ENCODE measurements around the gene STN1. TPM values are rescaled to one million over a fixed set of nuclear protein-coding genes. Genes with fewer than 3 reads are reported as not detected.
A peak's percentile ranks its signal among the peaks of the same experiment; 100 is the strongest.

Gene STN1
- polyA plus RNA-seq, 4 donors = 11.2 to 18.1 (median 14.9) TPM

DNA sequence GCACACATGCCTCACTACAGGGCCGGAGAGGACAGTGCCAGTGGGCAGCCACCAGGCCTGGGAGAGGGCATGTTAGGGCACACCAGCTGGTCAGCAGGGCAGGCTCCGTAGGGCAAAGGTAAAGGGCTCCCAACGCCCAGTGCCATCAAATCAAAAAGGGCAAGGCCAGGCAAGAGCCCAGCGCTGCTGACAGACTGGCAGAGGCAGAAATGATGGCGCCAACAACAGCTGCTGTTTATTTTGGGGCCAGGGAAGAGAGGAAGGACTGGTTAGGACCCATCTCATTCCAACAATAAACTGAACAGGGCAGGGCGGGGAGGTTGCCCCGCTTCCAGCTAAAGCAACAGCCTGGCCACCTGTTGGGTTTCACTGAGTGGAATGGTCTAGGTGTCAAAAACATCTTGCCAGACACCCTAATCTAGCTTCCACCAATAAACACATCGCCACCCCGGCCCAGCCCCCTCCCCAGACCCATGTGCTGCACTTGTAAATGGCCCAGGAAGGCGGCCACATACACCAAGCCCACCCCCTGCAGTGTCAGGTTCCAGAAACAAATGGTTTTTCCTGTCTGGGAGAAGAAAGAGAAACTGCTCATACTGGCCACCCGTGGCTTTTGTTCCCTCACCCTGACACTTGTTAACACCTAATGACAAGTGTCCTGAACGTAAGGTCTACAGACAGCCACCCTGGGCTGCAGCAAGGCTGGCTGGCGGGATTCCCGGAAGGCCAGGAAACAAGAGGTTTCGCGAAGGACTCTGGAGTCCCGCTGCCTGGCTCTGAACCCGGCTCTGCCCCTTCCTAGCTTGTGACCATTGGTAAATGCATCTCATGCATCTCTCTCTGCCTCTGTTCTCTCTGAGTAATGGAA lies 77.9 kb downstream of the STN1 start:
- Histone ChIP-seq H3K27ac (ENCODE audit: low read depth in 1 of 3, low read length in 2 of 3) (peak overlapping the region in 2 of 3 donors; percentile 19 to 36), H3K27me3 (ENCODE audit: control insufficient read depth in 3 of 3, insufficient read depth in 3 of 3, low read length in 3 of 3) (no peaks in the 10 kb centered on the region), H3K9me3 (ENCODE audit: control insufficient read depth in 2 of 2, insufficient read depth in 1 of 2, low read depth in 1 of 2, low read length in 1 of 2) (no peaks in the 10 kb centered on the region), H3K36me3 (ENCODE audit: control insufficient read depth in 3 of 3, insufficient read depth in 2 of 3, low read depth in 1 of 3, low read length in 3 of 3) (peaks cover 0 to 22% (median 0%) of the 10 kb centered on the region in 3 donors), H3K4me1 (ENCODE audit: control insufficient read depth in 3 of 3, insufficient read depth in 2 of 3, low read depth in 1 of 3, low read length in 2 of 3) (peaks cover 2 to 69% (median 14%) of the 10 kb centered on the region in 3 donors), H3K4me3 (ENCODE audit: low read depth in 1 of 3, low read length in 3 of 3) (no peak overlapping the region)
- DNase-seq = peak in 1 of 2 donors; percentile 26
- no peak for FAIRE-seq
- 61 to 68% (median 62%) methylated on average over 18 of the region's 18 CpGs for WGBS, 3 donors

DNA sequence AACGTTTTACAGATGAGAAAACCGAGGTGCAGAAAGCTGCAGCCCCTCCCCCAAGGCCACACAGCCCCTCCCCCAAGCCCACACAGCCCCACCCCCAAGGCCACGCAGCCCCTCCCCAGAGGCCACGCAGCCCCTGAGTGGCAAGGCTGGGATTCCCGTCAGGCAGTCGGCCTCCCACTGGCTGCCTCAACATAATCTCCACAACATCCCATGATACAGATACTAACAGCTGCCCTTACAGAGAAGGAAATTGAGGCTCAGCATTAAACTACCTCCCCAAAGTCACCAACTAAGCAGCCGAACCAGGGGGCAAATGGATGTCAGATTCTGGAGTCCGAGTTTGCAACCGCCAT lies 78.5 kb downstream of the STN1 start:
- 73 to 81% (median 79%) methylated on average over 9 of the region's 9 CpGs for WGBS, 3 donors
- FAIRE-seq = no peak
- H3K9me3 ChIP-seq (ENCODE audit: control insufficient read depth in 2 of 2, insufficient read depth in 1 of 2, low read depth in 1 of 2, low read length in 1 of 2) = no peaks in the 10 kb centered on the region
- no peak overlapping the region for H3K4me3 ChIP-seq (ENCODE audit: low read depth in 1 of 3, low read length in 3 of 3)
- DNase-seq = no peak
- peaks cover 0 to 21% (median 0%) of the 10 kb centered on the region in 3 donors for H3K36me3 ChIP-seq (ENCODE audit: control insufficient read depth in 3 of 3, insufficient read depth in 2 of 3, low read depth in 1 of 3, low read length in 3 of 3)
- H3K4me1 ChIP-seq (ENCODE audit: control insufficient read depth in 3 of 3, insufficient read depth in 2 of 3, low read depth in 1 of 3, low read length in 2 of 3) = peaks cover 2 to 75% (median 14%) of the 10 kb centered on the region in 3 donors
- peak overlapping the region in 2 of 3 donors; percentile 19 to 36 for H3K27ac ChIP-seq (ENCODE audit: low read depth in 1 of 3, low read length in 2 of 3)
- H3K27me3 ChIP-seq (ENCODE audit: control insufficient read depth in 3 of 3, insufficient read depth in 3 of 3, low read length in 3 of 3) = no peaks in the 10 kb centered on the region

DNA sequence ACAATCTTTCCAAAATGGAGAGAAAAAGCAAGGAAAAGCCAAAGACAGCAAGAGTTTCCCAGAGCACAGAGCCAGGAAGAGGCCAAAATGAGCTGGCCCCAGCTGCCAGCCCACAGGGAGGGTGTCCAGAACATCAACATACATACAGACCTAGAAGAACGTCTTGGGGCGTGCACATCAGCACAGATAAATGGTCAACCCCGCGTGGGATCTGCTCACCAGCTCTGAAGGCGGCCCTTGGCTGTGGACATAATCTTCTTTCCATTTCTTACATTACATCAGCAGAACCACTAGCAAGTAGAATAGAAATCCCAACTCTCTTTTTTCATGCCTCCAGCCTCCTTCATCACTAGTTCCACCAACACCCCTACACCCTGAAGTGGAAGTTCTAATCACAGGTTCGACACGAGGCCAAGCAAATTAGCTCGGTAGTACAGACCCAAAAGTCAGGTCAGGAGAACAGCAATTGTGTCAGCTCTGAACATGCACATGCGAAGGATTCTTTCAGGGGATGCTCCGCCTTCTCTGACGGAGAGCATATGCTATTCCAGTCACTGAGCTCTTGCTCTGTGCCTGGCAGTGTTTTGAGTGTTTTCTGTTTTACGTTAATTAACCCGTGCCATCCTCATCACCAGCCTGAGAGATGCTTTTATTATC lies 79.0 kb downstream of the STN1 start:
- Histone ChIP-seq H3K36me3 (ENCODE audit: control insufficient read depth in 3 of 3, insufficient read depth in 2 of 3, low read depth in 1 of 3, low read length in 3 of 3) (peaks cover 0 to 17% (median 0%) of the 10 kb centered on the region in 3 donors), H3K27ac (ENCODE audit: low read depth in 1 of 3, low read length in 2 of 3) (peak overlapping the region in 2 of 3 donors; percentile 10 to 51), H3K9me3 (ENCODE audit: control insufficient read depth in 2 of 2, insufficient read depth in 1 of 2, low read depth in 1 of 2, low read length in 1 of 2) (no peaks in the 10 kb centered on the region), H3K4me3 (ENCODE audit: low read depth in 1 of 3, low read length in 3 of 3) (no peak overlapping the region), H3K4me1 (ENCODE audit: control insufficient read depth in 3 of 3, insufficient read depth in 2 of 3, low read depth in 1 of 3, low read length in 2 of 3) (peaks cover 2 to 75% (median 16%) of the 10 kb centered on the region in 3 donors), H3K27me3 (ENCODE audit: control insufficient read depth in 3 of 3, insufficient read depth in 3 of 3, low read length in 3 of 3) (no peaks in the 10 kb centered on the region)
- FAIRE-seq = no peak
- no peak for DNase-seq
- WGBS, 3 donors = 70 to 90% (median 84%) methylated on average over 13 of the region's 13 CpGs

DNA sequence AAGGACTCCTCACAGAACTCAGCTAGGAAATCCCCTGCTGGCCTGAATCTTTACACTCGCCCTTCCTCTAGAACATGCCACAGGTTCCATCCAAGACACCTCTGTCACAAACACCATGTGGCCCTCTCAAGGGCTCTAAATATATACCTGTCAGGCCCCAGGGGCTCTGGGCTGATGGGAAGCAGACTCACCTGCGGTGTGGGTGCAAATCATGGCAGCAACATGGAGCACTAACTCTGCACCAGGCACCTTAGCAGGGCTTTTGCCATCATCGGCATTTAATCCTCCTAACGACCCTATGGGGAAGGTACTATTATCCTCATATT lies 80.0 kb downstream of the STN1 start:
- Histone ChIP-seq H3K27ac (ENCODE audit: low read depth in 1 of 3, low read length in 2 of 3) (peak overlapping the region in 1 of 3 donors; percentile 68), H3K4me3 (ENCODE audit: low read depth in 1 of 3, low read length in 3 of 3) (no peak overlapping the region), H3K36me3 (ENCODE audit: control insufficient read depth in 3 of 3, insufficient read depth in 2 of 3, low read depth in 1 of 3, low read length in 3 of 3) (peaks cover 0 to 17% (median 0%) of the 10 kb centered on the region in 3 donors), H3K4me1 (ENCODE audit: control insufficient read depth in 3 of 3, insufficient read depth in 2 of 3, low read depth in 1 of 3, low read length in 2 of 3) (peaks cover 2 to 78% (median 22%) of the 10 kb centered on the region in 3 donors), H3K9me3 (ENCODE audit: control insufficient read depth in 2 of 2, insufficient read depth in 1 of 2, low read depth in 1 of 2, low read length in 1 of 2) (no peaks in the 10 kb centered on the region), H3K27me3 (ENCODE audit: control insufficient read depth in 3 of 3, insufficient read depth in 3 of 3, low read length in 3 of 3) (no peaks in the 10 kb centered on the region)
- FAIRE-seq (no peak), DNase-seq (no peak)
- 77 to 78% (median 78%) methylated on average over 4 of the region's 4 CpGs for WGBS, 3 donors

DNA sequence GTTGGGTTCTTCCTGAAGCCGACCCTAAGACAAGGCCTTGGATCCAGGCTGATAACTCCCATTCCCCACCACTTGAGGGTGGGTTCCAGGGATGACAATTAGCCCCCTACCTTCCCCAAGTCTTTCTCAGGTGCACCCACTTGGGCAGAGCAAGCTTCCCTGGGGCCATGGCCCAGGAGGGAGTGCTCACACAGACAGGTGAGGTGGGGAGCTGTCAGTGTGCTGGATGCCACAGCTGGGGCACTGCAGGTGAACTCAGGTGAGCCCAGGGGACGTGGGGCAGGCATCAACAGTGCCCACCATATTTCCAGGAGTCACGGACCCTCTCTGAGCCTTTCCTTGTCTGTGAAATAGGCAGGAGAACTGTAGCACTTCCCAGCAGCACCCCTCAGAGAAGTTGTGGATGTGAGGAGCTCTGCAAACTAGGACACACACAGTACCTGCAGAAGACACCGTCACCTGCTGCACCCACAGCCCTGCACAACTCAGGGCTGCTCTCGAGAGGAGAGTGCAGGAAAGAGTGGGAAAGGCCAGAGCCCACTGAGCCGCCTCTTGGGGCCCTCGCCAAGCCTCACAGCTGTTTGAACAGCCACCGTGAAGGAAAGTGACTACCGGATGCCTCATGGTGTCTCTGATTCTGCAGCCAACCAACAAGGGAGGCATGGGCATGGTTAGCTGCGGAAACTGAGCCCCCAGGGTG lies 80.5 kb downstream of the STN1 start:
- no peaks in the 10 kb centered on the region for H3K9me3 ChIP-seq (ENCODE audit: control insufficient read depth in 2 of 2, insufficient read depth in 1 of 2, low read depth in 1 of 2, low read length in 1 of 2)
- 63 to 73% (median 66%) methylated on average over 10 of the region's 10 CpGs for WGBS, 3 donors
- H3K36me3 ChIP-seq (ENCODE audit: control insufficient read depth in 3 of 3, insufficient read depth in 2 of 3, low read depth in 1 of 3, low read length in 3 of 3) = peaks cover 0 to 17% (median 0%) of the 10 kb centered on the region in 3 donors
- no peak for FAIRE-seq
- peak overlapping the region in 1 of 3 donors; percentile 68 for H3K27ac ChIP-seq (ENCODE audit: low read depth in 1 of 3, low read length in 2 of 3)
- H3K4me3 ChIP-seq (ENCODE audit: low read depth in 1 of 3, low read length in 3 of 3) = no peak overlapping the region
- peaks cover 2 to 78% (median 22%) of the 10 kb centered on the region in 3 donors for H3K4me1 ChIP-seq (ENCODE audit: control insufficient read depth in 3 of 3, insufficient read depth in 2 of 3, low read depth in 1 of 3, low read length in 2 of 3)
- H3K27me3 ChIP-seq (ENCODE audit: control insufficient read depth in 3 of 3, insufficient read depth in 3 of 3, low read length in 3 of 3) = no peaks in the 10 kb centered on the region
- DNase-seq = no peak

DNA sequence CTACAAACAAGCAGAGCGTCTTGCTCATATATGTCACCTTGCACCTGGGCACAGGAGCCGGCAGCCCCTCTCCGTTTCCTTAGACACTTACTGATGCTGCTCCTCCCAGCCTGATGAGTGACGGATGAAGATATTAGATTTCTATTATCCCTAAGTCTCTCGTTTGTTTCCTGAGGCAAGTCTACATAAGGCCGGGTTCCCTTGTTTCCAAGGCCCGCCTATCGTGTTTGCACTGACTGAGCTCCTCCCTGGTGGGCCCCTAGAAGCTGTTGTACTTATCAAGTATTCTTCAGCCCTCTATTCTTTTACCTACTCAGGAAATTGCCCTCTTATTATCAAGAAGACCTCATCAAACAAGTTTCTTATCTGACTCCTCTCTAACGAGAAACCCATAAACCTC lies 81.1 kb downstream of the STN1 start:
- Histone ChIP-seq H3K27ac (ENCODE audit: low read depth in 1 of 3, low read length in 2 of 3) (peak overlapping the region in 1 of 3 donors; percentile 68), H3K4me1 (ENCODE audit: control insufficient read depth in 3 of 3, insufficient read depth in 2 of 3, low read depth in 1 of 3, low read length in 2 of 3) (peaks cover 2 to 82% (median 22%) of the 10 kb centered on the region in 3 donors)

DNA sequence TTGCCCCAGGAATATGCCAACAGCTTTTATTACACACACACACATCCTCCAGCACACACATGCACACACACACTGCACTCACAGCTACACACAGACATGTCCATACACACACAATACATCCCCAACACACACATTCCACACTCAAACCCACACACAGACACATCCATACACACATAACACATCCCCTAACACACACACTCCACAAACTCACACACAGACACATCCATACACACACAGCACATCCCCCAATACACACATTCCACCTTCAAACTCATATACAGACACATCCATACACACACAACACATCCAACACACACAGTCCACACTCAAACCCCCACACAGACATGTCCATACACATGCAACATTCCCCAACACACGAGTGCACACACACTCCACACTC lies 81.7 kb downstream of the STN1 start:
- no peak overlapping the region for H3K4me3 ChIP-seq (ENCODE audit: low read depth in 1 of 3, low read length in 3 of 3)
- no peaks in the 10 kb centered on the region for H3K27me3 ChIP-seq (ENCODE audit: control insufficient read depth in 3 of 3, insufficient read depth in 3 of 3, low read length in 3 of 3)
- H3K9me3 ChIP-seq (ENCODE audit: control insufficient read depth in 2 of 2, insufficient read depth in 1 of 2, low read depth in 1 of 2, low read length in 1 of 2) = no peaks in the 10 kb centered on the region
- peak overlapping the region in 2 of 3 donors; percentile 3 to 68 for H3K27ac ChIP-seq (ENCODE audit: low read depth in 1 of 3, low read length in 2 of 3)
- WGBS, 3 donors = 15 to 55% (median 25%) methylated on average over 1 of the region's 1 CpG
- no peak for DNase-seq
- peaks cover 2 to 81% (median 22%) of the 10 kb centered on the region in 3 donors for H3K4me1 ChIP-seq (ENCODE audit: control insufficient read depth in 3 of 3, insufficient read depth in 2 of 3, low read depth in 1 of 3, low read length in 2 of 3)
- FAIRE-seq = no peak
- peaks cover 0 to 13% (median 0%) of the 10 kb centered on the region in 3 donors for H3K36me3 ChIP-seq (ENCODE audit: control insufficient read depth in 3 of 3, insufficient read depth in 2 of 3, low read depth in 1 of 3, low read length in 3 of 3)

More for the DNA sequence above, 81.1 kb downstream of the STN1 start:
- Histone ChIP-seq H3K27me3 (ENCODE audit: control insufficient read depth in 3 of 3, insufficient read depth in 3 of 3, low read length in 3 of 3) (no peaks in the 10 kb centered on the region), H3K9me3 (ENCODE audit: control insufficient read depth in 2 of 2, insufficient read depth in 1 of 2, low read depth in 1 of 2, low read length in 1 of 2) (no peaks in the 10 kb centered on the region), H3K36me3 (ENCODE audit: control insufficient read depth in 3 of 3, insufficient read depth in 2 of 3, low read depth in 1 of 3, low read length in 3 of 3) (peaks cover 0 to 17% (median 0%) of the 10 kb centered on the region in 3 donors), H3K4me3 (ENCODE audit: low read depth in 1 of 3, low read length in 3 of 3) (no peak overlapping the region)
- DNase-seq (peak; percentile 37 to 83), FAIRE-seq (no peak)
- WGBS, 3 donors = 18 to 56% (median 40%) methylated on average over 9 of the region's 9 CpGs
